SK-N-SH treated with all-trans-retinoic acid at 6 μM for 48 hours (cell line): ENCODE data around the gene SLC25A26.
A peak's percentile ranks its signal among the peaks of the same experiment; 100 is the strongest.

ENCODE experiments used
- ATAC-seq: fragments of 200-7000 bp; cut with Tn5 transposase; 3 replicates; pipeline ENCODE4 v1.9.1; 2020; ENCODE audit warnings: mild to moderate bottlenecking, moderate library complexity
- ARNTL ChIP-seq: fragments of 450-650 bp; formaldehyde crosslinking; IDR thresholded peaks from 2 replicates; pipeline ENCODE4 v1.5.0; 2020; ENCODE audit warnings: low read depth, mild to moderate bottlenecking, moderate library complexity, borderline replicate concordance
- BACH2 ChIP-seq: fragments of 250-450 bp; sonication (Bioruptor Pico); IDR thresholded peaks from 2 replicates; pipeline ENCODE4 v1.9.0; 2021; ENCODE audit warnings: mild to moderate bottlenecking, borderline replicate concordance
- CREB5 ChIP-seq: fragments of 250-450 bp; sonication (Bioruptor Pico); IDR thresholded peaks from 2 replicates; pipeline ENCODE4 v1.5.1; 2020; ENCODE audit warnings: low read depth, mild to moderate bottlenecking, moderate library complexity
- CSDC2 ChIP-seq: fragments of 250-450 bp; sonication (Bioruptor Pico); IDR thresholded peaks from 2 replicates; pipeline ENCODE4 v1.5.0; 2020; ENCODE audit warnings: mild to moderate bottlenecking, moderate library complexity
- CSRNP3 ChIP-seq: fragments of 250-450 bp; sonication (Bioruptor Pico); IDR thresholded peaks from 2 replicates; pipeline ENCODE4 v1.5.1; 2021; ENCODE audit warnings: mild to moderate bottlenecking, moderate library complexity
- OSR1 ChIP-seq: fragments of 250-450 bp; sonication (Bioruptor Pico); IDR thresholded peaks from 2 replicates; pipeline ENCODE4 v1.8.0; 2022; ENCODE audit warnings: moderate library complexity, mild to moderate bottlenecking, inconsistent platforms
- PATZ1 ChIP-seq: fragments of 250-450 bp; sonication (Bioruptor Pico); IDR thresholded peaks from 2 replicates; pipeline ENCODE4 v1.8.0; 2020; ENCODE audit warnings: mild to moderate bottlenecking, moderate library complexity, borderline replicate concordance
- POU6F1 ChIP-seq: fragments of 250-450 bp; sonication (Bioruptor Pico); IDR thresholded peaks from 2 replicates; pipeline ENCODE4 v1.8.0; 2021; ENCODE audit warnings: low read depth, mild to moderate bottlenecking, moderate library complexity, borderline replicate concordance
- PPARA ChIP-seq: fragments of 250-450 bp; sonication (Bioruptor Pico); IDR thresholded peaks from 2 replicates; pipeline ENCODE4 v1.5.0; 2020; ENCODE audit warnings: mild to moderate bottlenecking, borderline replicate concordance
- RARB ChIP-seq: fragments of 250-450 bp; sonication (Bioruptor Pico); IDR thresholded peaks from 2 replicates; pipeline ENCODE4 v1.8.0; 2021; ENCODE audit warnings: mild to moderate bottlenecking, moderate library complexity
- SNAI2 ChIP-seq: fragments of 250-450 bp; sonication (Bioruptor Pico); IDR thresholded peaks from 2 replicates; pipeline ENCODE4 v1.5.0; 2020; ENCODE audit warnings: mild to moderate bottlenecking, moderate library complexity
- TCF4 ChIP-seq: fragments of 250-450 bp; sonication (Bioruptor Pico); IDR thresholded peaks from 2 replicates; pipeline ENCODE4 v1.8.0; 2021; ENCODE audit warnings: mild to moderate bottlenecking, moderate library complexity, borderline replicate concordance
- TOX ChIP-seq: fragments of 250-450 bp; sonication (Bioruptor Pico); IDR thresholded peaks from 2 replicates; pipeline ENCODE4 v1.8.0; 2021; ENCODE audit warnings: mild to moderate bottlenecking, moderate library complexity, borderline replicate concordance
- ZC3H10 ChIP-seq: fragments of 250-450 bp; sonication (Bioruptor Pico); IDR thresholded peaks from 2 replicates; pipeline ENCODE4 v1.5.1; 2021; ENCODE audit warnings: mild to moderate bottlenecking, moderate library complexity
- ZFP3 ChIP-seq: fragments of 250-450 bp; sonication (Bioruptor Pico); IDR thresholded peaks from 2 replicates; pipeline ENCODE4 v1.5.0; 2020; ENCODE audit warnings: mild to moderate bottlenecking, moderate library complexity
- ZFP30 ChIP-seq: fragments of 450-650 bp; formaldehyde crosslinking; IDR thresholded peaks from 2 replicates; pipeline ENCODE4 v1.5.0; 2022; ENCODE audit warnings: mild to moderate bottlenecking, moderate library complexity
- ZNF70 ChIP-seq: fragments of 450-650 bp; formaldehyde crosslinking; IDR thresholded peaks from 2 replicates; pipeline ENCODE4 v1.5.0; 2020; ENCODE audit warnings: mild to moderate bottlenecking, moderate library complexity
- ZNF8 ChIP-seq: fragments of 450-650 bp; formaldehyde crosslinking; IDR thresholded peaks from 2 replicates; pipeline ENCODE4 v1.5.0; 2020; ENCODE audit warnings: mild to moderate bottlenecking, moderate library complexity

The SLC25A26 gene

DNA sequence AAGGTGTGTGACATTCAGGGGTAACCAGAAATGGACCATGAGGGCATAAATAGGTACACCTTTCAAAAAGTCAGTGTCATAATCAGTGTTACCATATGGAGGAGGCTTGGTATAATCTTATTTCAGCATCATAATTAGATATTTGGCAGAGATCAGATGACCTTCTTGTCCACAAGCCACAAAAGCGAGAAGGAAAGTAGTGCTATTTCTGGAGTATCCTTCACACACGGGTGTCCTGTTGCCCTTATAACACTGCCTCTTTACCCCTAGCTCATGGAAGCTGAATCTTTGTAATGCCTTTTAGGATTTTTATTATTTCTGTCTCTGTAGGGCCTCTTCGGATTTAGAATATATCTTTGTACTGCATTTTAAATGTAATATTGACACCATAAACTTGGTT is 147.2 kb downstream of the SLC25A26 start:
- TF ChIP-seq ZNF70 (CRISPR knock-in tag) (no peak), RARB (CRISPR knock-in tag) (no peak), TCF4 (no peak), SNAI2 (CRISPR knock-in tag) (no peak)
- ATAC-seq, result no peak

DNA sequence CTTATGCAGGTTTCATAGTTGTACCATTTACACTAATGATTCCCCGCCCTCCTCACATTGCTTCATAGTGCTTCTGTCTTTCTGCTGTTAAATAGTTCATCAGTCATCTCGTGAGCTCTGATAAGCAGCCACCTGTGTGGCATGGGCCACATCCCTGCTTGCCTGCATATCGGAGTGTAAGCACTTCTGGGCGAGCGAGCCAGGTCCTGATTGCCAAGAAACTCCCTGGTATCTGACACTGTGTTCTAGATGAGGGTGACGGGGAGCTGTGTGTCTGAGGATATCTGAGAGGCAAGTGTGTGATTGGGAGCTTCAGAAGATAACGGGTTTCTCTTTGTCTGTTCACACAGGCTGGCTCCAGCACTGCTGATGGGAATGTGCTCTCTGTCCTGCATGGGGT is 149.4 kb downstream of the SLC25A26 start:
- no peak for ATAC-seq
- TF ChIP-seq CSRNP3 (CRISPR knock-in tag) (no peak), PATZ1 (CRISPR knock-in tag) (no peak), ZC3H10 (CRISPR knock-in tag) (no peak), CSDC2 (CRISPR knock-in tag) (no peak)

DNA sequence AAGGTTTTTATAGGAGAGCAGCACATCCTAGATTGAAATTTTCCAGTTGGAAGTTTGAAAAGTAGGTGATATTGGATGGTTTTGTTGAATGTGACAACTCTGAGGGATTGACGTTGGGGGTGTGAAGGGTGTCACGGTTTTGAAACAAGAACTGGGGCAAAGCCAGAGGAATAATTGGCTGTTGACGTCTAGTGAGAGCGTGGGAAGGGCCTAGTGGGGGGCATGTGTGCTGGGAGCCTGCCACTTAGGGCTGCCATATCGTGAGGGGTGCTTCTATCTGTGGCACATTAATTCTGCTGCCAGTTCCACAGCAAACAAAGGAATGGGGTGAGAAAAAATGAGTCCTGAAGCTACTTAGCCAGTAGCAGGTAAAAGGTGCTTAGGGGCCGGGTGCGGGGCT is 150.6 kb downstream of the SLC25A26 start:
- TF ChIP-seq PATZ1 (CRISPR knock-in tag) (no peak), BACH2 (CRISPR knock-in tag) (no peak), OSR1 (CRISPR knock-in tag) (no peak), ZC3H10 (CRISPR knock-in tag) (no peak), CREB5 (CRISPR knock-in tag) (no peak), ZFP3 (CRISPR knock-in tag) (no peak), RARB (CRISPR knock-in tag) (no peak), POU6F1 (CRISPR knock-in tag) (no peak), TOX (CRISPR knock-in tag) (no peak), ZNF70 (CRISPR knock-in tag) (no peak), ZFP30 (CRISPR knock-in tag) (no peak), ARNTL (no peak), PPARA (CRISPR knock-in tag) (no peak), TCF4 (no peak), SNAI2 (CRISPR knock-in tag) (no peak)
- TF ChIP-seq, all 23 proteins: peak for 0
- no peak for ATAC-seq

DNA sequence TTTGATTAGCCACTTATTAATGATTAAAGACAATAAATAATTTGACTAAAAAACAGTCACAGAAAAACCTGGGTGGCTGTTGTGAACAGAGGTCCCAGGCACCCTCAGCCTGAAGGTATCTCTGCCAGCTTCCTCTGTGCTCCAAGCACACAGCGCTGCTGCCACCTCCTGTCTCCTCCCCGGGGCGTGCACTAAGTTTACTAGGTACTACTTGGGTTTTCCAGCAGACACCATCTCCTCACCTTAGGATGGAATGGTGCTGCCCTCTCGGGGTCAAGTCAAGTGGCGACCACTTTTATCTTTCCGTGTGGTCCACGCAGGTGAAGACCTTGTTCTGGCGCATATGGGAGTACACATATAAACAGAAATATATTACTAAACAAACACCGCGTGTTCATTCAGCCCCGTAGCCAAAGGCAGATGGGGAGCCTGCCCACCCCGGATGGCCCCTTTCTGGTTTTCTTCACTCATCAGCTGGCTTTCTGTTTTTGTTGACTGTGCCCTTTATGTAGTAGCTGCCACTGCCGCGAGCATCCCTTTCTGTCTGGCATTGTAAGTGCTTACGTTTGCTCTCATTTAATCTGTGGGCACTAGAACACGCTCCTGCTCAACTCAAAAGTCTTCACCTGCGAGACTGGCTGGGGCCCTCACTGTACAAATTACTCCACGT is 152.0 kb downstream of the SLC25A26 start:
- peak; percentile 84 for ATAC-seq
- TF ChIP-seq ZNF8 (CRISPR knock-in tag) (no peak), OSR1 (CRISPR knock-in tag) (no peak), TCF4 (no peak), ZC3H10 (CRISPR knock-in tag) (no peak), PATZ1 (CRISPR knock-in tag) (no peak), ZNF70 (CRISPR knock-in tag) (no peak), POU6F1 (CRISPR knock-in tag) (no peak), ZFP30 (CRISPR knock-in tag) (no peak), TOX (CRISPR knock-in tag) (no peak), CSRNP3 (CRISPR knock-in tag) (no peak), ZFP3 (CRISPR knock-in tag) (no peak), CSDC2 (CRISPR knock-in tag) (no peak), CREB5 (CRISPR knock-in tag) (no peak)
